Prostate gland (tissue), 2 donors: ENCODE measurements around the gene CD177.
"Not testable (repeated sequence)": the region's sequence is repeated elsewhere in the genome, so short reads cannot be mapped to it uniquely, and the experiment has no call there.

Source experiments
- POLR2A ChIP-seq: fragments of 450-650 bp; IDR thresholded peaks from one replicate; pipeline ENCODE4 v1.6.1; 2016; ENCODE audit warnings: antibody characterized with exemption, mild to moderate bottlenecking
- TF ChIP-seq, protein P1 (sequence below), 4 experiments: fragments of 200-600 bp in 2 of 4; fragments of 450-650 bp in 2 of 4; sonication (generic) in 2 of 4; IDR thresholded peaks; 1 replicate in 3 of 4; 2 replicates in 1 of 4; pipeline ENCODE4 v1.5.1; 2016 to 2019; ENCODE audit warnings: antibody characterized with exemption in 4 of 4, mild to moderate bottlenecking in 2 of 4, moderate library complexity in 2 of 4

DNA sequence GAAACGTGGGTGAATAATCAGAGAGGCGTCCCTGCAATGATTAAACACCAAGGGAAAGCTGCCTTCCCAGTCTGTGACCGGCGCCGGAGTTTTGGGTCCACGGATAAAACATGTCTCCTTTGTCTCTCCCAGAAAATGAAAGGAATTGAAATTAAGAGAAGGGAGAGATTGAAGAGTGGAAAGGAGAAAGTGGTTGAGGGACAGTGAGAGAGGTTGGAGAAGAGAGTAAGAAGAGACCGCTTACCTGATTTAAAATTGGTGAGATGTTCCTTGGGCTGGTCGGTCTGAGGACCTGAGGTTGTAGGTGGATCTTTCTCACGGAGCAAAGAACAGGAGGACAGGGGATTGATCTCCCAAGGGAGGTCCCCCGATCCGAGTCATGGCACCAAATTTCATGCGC, 24.9 kb upstream of the CD177 start:
- TF ChIP-seq, protein P1, sequence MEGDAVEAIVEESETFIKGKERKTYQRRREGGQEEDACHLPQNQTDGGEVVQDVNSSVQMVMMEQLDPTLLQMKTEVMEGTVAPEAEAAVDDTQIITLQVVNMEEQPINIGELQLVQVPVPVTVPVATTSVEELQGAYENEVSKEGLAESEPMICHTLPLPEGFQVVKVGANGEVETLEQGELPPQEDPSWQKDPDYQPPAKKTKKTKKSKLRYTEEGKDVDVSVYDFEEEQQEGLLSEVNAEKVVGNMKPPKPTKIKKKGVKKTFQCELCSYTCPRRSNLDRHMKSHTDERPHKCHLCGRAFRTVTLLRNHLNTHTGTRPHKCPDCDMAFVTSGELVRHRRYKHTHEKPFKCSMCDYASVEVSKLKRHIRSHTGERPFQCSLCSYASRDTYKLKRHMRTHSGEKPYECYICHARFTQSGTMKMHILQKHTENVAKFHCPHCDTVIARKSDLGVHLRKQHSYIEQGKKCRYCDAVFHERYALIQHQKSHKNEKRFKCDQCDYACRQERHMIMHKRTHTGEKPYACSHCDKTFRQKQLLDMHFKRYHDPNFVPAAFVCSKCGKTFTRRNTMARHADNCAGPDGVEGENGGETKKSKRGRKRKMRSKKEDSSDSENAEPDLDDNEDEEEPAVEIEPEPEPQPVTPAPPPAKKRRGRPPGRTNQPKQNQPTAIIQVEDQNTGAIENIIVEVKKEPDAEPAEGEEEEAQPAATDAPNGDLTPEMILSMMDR (IDR thresholded peaks at IDR 0.05), result not testable (repeated sequence)
- TF ChIP-seq POLR2A, result not testable (repeated sequence)
